Kidney (tissue), 14 donors: ENCODE data around the gene CCNK. TPM values are rescaled to one million over a fixed set of nuclear protein-coding genes. Genes with fewer than 3 reads are reported as not detected.

Source experiments
- DNase-seq, 5 donors: peaks; one replicate each; pipeline ENCODE4 v3.0.0-alpha.2; 2013 to 2020
- FAIRE-seq: peaks from 2 replicates; lab custom pipeline; 2012; peaks lifted over from hg19 to GRCh38; lab: Jason Lieb, UNC
- H3K27ac ChIP-seq, 2 donors: one replicate each; pipeline ENCODE4 v1.7.0; 2013; ENCODE audit warnings: low read depth in 2 of 2, low read length in 2 of 2, inconsistent platforms in 1 of 2
- H3K27me3 ChIP-seq: one replicate; pipeline ENCODE4 v1.7.1; 2013; ENCODE audit warnings: low read length, inconsistent platforms; ENCODE audit not compliant: control insufficient read depth, insufficient read depth
- H3K36me3 ChIP-seq, 3 donors: one replicate each; pipeline versions ENCODE4 v1.7.0 to v1.7.1; 2013; ENCODE audit warnings: low read length in 3 of 3, control low read depth in 1 of 3, inconsistent platforms in 1 of 3; ENCODE audit not compliant: insufficient read depth in 3 of 3, control insufficient read depth in 2 of 3
- H3K4me1 ChIP-seq, 3 donors: one replicate each; pipeline versions ENCODE4 v1.7.0 to v1.7.1; 2013; ENCODE audit warnings: low read length in 3 of 3, inconsistent platforms in 1 of 3, low read depth in 1 of 3; ENCODE audit not compliant: control insufficient read depth in 2 of 3, insufficient read depth in 2 of 3
- H3K4me3 ChIP-seq, 3 donors: one replicate each; pipeline versions ENCODE4 v1.7.0 to v1.8.1; 2013; ENCODE audit warnings: low read length in 3 of 3, control low read depth in 1 of 3, inconsistent platforms in 1 of 3
- H3K9ac ChIP-seq, 3 donors: one replicate each; pipeline versions ENCODE4 v1.7.0 to v1.7.1; 2013; ENCODE audit warnings: low read length in 3 of 3, control low read depth in 1 of 3, inconsistent platforms in 1 of 3
- H3K9me3 ChIP-seq, 3 donors: one replicate each; pipeline versions ENCODE4 v1.7.0 to v1.7.1; 2013; ENCODE audit warnings: low read length in 3 of 3, control low read depth in 1 of 3, inconsistent platforms in 1 of 3; ENCODE audit not compliant: control insufficient read depth in 2 of 3, insufficient read depth in 1 of 3
- CTCF ChIP-seq: IDR thresholded peaks from 3 replicates; pipeline ENCODE4 v1.5.1; 2012; ENCODE audit warnings: mild to moderate bottlenecking, moderate library complexity, borderline replicate concordance; ENCODE audit not compliant: insufficient read depth; ENCODE audit errors: extremely low read depth
- intact Hi-C: fragments of 100-400 bp; cut with DNase I; formaldehyde crosslinking; loops from one replicate; pipeline ENCODE4 v1.11.1; 2022
- polyA plus RNA-seq: library from polyadenylated mRNA; stranded (reverse); fragments of 350-450 nt; fragmentation: Illumina TruSeq; extraction: RNeasy Lipid Tissue Mini Kit (QIAGEN cat#74804); gene quantifications from one replicate; pipeline ENCODE4 v1.2.3, GENCODE V29; 2014; ENCODE audit warnings: low read depth, low replicate concordance; ENCODE audit not compliant: insufficient read depth
- total RNA-seq: library from RNA; stranded (reverse); fragmentation: NEBNext Ultra II Directional; extraction: Animal tissue kit (Norgen Biotek cat#: 25700); gene quantifications from one replicate; pipeline ENCODE4 v1.2.1, GENCODE V29; 2021
- donor health status: control.
- donor health status: control.
- donor health status: control.
- donor health status: control.
- donor health status: control.
- donor health status: DM: yes; HTN: yes; CAD: no.
- donor health status: Normal renal cell carcinoma (clear cell type).

CCNK gene
- total and polyA plus RNA-seq, 2 donors from 2014 or later: 12.8 to 40.6 TPM

- Histone ChIP-seq H3K27me3 (no peaks in the 10 kb centered on the region), H3K9me3 (no peaks in the 10 kb centered on the region), H3K27ac (peak overlapping the region in 1 of 2 donors; percentile 45), H3K9ac (no peak overlapping the region), H3K4me1 (peaks cover 2 to 43% (median 20%) of the 10 kb centered on the region in 3 donors), H3K36me3 (peaks cover 3 to 36% (median 21%) of the 10 kb centered on the region in 3 donors), H3K4me3 (no peak overlapping the region)
- DNase-seq (no peak), FAIRE-seq (no peak)
- intact Hi-C loops: no loop called here
- no peak for TF ChIP-seq CTCF
These were observed 15.9 kb upstream of the CCNK start for GRCh38 chr14:99465288-99465687.

- H3K9me3 ChIP-seq: no peaks in the 10 kb centered on the region
- TF ChIP-seq CTCF: no peak
- H3K36me3 ChIP-seq: peaks cover 0 to 28% (median 17%) of the 10 kb centered on the region in 3 donors
- intact Hi-C loops: no loop called here
- FAIRE-seq: peak; percentile 84
- peak overlapping the region in 1 of 2 donors; percentile 66 for H3K27ac ChIP-seq
- no peak overlapping the region for H3K9ac ChIP-seq
- DNase-seq: peak in 1 of 5 donors; percentile 24
- H3K4me3 ChIP-seq: no peak overlapping the region
- H3K27me3 ChIP-seq: no peaks in the 10 kb centered on the region
- peaks cover 2 to 45% (median 17%) of the 10 kb centered on the region in 3 donors for H3K4me1 ChIP-seq
These were observed 14.5 kb upstream of the CCNK start for GRCh38 chr14:99466758-99467157.

GRCh38 chr14:99467336-99468078 lies 13.7 kb upstream of the CCNK start:
- intact Hi-C loops: no loop called here
- Histone ChIP-seq H3K4me1 (peaks cover 2 to 45% (median 17%) of the 10 kb centered on the region in 3 donors), H3K27me3 (no peaks in the 10 kb centered on the region), H3K9ac (no peak overlapping the region), H3K36me3 (peaks cover 0 to 22% (median 11%) of the 10 kb centered on the region in 3 donors), H3K9me3 (no peaks in the 10 kb centered on the region), H3K4me3 (no peak overlapping the region), H3K27ac (peak overlapping the region in 1 of 2 donors; percentile 35)
- DNase-seq (no peak), FAIRE-seq (no peak)
- no peak for TF ChIP-seq CTCF
